Medulla oblongata (tissue), 1 donor: ENCODE data around the gene KISS1R.

Experiments used
- DNase-seq: peaks from one replicate; pipeline ENCODE4 v3.0.0-alpha.2; 2015; ENCODE audit errors: extremely low spot score

KISS1R gene

GRCh38 chr19:938233-938923 lies 21.2 kb downstream of the KISS1R start:
- no peak for DNase-seq

GRCh38 chr19:939439-939838 lies 22.3 kb downstream of the KISS1R start:
- DNase-seq = no peak

GRCh38 chr19:939922-940321 lies 22.8 kb downstream of the KISS1R start:
- DNase-seq = no peak

GRCh38 chr19:940591-941291 lies 23.6 kb downstream of the KISS1R start:
- DNase-seq = peak; percentile 77

- DNase-seq = no peak
Observed at GRCh38 chr19:941292-942132, 24.4 kb downstream of the KISS1R start.

GRCh38 chr19:942133-942645 lies 25.1 kb downstream of the KISS1R start:
- no peak for DNase-seq

GRCh38 chr19:943551-944170 lies 26.5 kb downstream of the KISS1R start:
- no peak for DNase-seq

GRCh38 chr19:944171-944567 lies 27.0 kb downstream of the KISS1R start:
- no peak for DNase-seq

- no peak for DNase-seq
Observed at GRCh38 chr19:944663-945241, 27.6 kb downstream of the KISS1R start.

GRCh38 chr19:945401-946252 lies 28.5 kb downstream of the KISS1R start:
- no peak for DNase-seq

GRCh38 chr19:947090-947706 lies 30.1 kb downstream of the KISS1R start:
- DNase-seq = no peak

- DNase-seq = peak; percentile 83
Observed at GRCh38 chr19:947707-948539, 30.8 kb downstream of the KISS1R start.

- DNase-seq = no peak
Observed at GRCh38 chr19:948842-949496, 31.8 kb downstream of the KISS1R start.

GRCh38 chr19:950352-951066 lies 33.4 kb downstream of the KISS1R start:
- no peak for DNase-seq

- no peak for DNase-seq
Observed at GRCh38 chr19:952049-952679, 35.0 kb downstream of the KISS1R start.

GRCh38 chr19:952680-953444 lies 35.7 kb downstream of the KISS1R start:
- no peak for DNase-seq
